NB4 (cell line): ENCODE results near the gene TMEM63A.
A peak's percentile ranks its signal among the peaks of the same experiment; 100 is the strongest.

Experiments
- TF ChIP-seq, protein P1 (sequence below): IDR thresholded peaks from one replicate; pipeline ENCODE4 v1.5.1; 2012; ENCODE audit warnings: low read depth, low read length
- TF ChIP-seq, protein P2 (sequence below): IDR thresholded peaks from 2 replicates; pipeline ENCODE4 v1.6.1; 2011; ENCODE audit warnings: low read depth, low read length

DNA sequence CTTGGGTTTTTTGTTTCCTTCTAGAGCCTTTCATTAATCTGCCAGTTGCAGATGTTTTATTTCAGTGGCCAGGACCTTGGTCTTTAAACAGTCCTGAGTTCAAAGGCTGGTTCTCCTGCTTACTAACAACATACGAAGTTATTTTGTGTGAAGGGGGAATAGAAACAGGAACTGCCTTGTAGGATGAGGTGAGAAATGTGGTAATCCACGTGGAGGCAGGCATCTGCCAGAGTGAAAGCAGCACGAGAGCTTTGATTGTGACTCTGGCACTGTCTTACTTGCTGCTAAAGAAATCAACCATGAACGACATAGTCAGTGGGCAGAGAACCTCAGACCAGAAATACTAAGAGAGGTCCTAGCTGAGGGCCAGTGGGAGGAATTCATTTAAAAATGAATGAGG is 30.4 kb downstream of the TMEM63A start:
- TF ChIP-seq, protein P1, sequence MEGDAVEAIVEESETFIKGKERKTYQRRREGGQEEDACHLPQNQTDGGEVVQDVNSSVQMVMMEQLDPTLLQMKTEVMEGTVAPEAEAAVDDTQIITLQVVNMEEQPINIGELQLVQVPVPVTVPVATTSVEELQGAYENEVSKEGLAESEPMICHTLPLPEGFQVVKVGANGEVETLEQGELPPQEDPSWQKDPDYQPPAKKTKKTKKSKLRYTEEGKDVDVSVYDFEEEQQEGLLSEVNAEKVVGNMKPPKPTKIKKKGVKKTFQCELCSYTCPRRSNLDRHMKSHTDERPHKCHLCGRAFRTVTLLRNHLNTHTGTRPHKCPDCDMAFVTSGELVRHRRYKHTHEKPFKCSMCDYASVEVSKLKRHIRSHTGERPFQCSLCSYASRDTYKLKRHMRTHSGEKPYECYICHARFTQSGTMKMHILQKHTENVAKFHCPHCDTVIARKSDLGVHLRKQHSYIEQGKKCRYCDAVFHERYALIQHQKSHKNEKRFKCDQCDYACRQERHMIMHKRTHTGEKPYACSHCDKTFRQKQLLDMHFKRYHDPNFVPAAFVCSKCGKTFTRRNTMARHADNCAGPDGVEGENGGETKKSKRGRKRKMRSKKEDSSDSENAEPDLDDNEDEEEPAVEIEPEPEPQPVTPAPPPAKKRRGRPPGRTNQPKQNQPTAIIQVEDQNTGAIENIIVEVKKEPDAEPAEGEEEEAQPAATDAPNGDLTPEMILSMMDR: no peak
- TF ChIP-seq, protein P2, sequence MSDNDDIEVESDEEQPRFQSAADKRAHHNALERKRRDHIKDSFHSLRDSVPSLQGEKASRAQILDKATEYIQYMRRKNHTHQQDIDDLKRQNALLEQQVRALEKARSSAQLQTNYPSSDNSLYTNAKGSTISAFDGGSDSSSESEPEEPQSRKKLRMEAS: peak; percentile 81
